ENCODE measurements around the gene CMKLR1. TPM values are rescaled to one million over a fixed set of nuclear protein-coding genes. Genes with fewer than 3 reads are reported as not detected.

Gene CMKLR1, protein sequence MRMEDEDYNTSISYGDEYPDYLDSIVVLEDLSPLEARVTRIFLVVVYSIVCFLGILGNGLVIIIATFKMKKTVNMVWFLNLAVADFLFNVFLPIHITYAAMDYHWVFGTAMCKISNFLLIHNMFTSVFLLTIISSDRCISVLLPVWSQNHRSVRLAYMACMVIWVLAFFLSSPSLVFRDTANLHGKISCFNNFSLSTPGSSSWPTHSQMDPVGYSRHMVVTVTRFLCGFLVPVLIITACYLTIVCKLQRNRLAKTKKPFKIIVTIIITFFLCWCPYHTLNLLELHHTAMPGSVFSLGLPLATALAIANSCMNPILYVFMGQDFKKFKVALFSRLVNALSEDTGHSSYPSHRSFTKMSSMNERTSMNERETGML
- not detected in 5 replicates for total RNA-seq (2022; extraction: Qiagen RNA extraction; ENCODE audit: low read depth)

DNA sequence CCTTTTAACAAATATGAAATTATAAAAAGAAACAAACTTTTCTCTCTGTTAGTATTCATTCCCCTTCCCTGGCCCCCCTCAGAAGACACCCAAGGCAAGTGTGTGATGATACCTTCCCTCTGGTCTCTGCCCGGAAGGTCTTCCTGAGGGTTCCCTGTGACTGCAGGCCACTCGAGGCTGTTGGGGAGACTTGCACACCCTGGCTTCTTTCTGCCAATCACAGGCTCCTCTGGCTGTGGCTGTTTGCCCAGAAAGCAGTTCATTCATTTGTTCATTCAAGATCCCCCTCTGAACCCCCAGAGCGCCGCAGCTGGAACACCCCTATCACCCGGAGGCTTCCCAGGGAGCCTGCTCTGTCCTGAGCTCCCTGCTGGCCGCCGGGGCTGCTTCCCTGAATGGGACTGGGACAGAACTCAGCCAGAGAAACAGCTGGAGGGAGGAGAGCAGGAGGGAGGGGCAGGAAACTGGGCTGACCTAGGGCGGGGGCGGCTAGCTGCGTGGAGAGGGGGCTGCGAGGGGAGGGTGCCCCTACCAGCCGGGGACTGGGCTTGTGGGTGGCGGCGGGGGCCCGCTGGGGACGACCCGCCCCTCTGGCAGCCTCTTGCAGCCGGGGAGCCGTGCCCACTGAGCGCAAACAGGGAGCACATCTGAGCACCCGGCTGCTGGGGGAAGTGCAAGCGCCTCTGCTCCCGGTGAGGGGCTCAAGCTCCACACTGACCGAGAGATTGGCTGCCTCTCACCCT, at the start of gene CMKLR1:
Gene CMKLR1 (minus strand): TSS at position 397 of the 743 bp plus-strand sequence. CDS start 45,720 bp downstream, outside the sequence.

Other genes with a start within 250 kb of the CMKLR1 start
- not detected in 5 replicates for gene WSCD2, start 210.0 kb downstream of the CMKLR1 start, total RNA-seq (2022; extraction: Qiagen RNA extraction; ENCODE audit: low read depth)
- gene FICD, start 176.0 kb upstream of the CMKLR1 start, total RNA-seq (2022; extraction: Qiagen RNA extraction; ENCODE audit: low read depth) = 3.1 to 3.6 TPM (median 3.5 TPM) in 5 replicates
- 41.9 to 52.3 TPM (median 44.8 TPM) in 5 replicates for gene SART3, start 221.9 kb upstream of the CMKLR1 start, total RNA-seq (2022; extraction: Qiagen RNA extraction; ENCODE audit: low read depth)
- gene ISCU, start 223.3 kb upstream of the CMKLR1 start, total RNA-seq (2022; extraction: Qiagen RNA extraction; ENCODE audit: low read depth) = 81.0 to 107 TPM (median 93.8 TPM) in 5 replicates

Measured in A549 treated with DMSO at 1 μM for 4 hours (cell line).